Measurements from ENCODE around the gene ACOX1.

The ACOX1 gene

DNA sequence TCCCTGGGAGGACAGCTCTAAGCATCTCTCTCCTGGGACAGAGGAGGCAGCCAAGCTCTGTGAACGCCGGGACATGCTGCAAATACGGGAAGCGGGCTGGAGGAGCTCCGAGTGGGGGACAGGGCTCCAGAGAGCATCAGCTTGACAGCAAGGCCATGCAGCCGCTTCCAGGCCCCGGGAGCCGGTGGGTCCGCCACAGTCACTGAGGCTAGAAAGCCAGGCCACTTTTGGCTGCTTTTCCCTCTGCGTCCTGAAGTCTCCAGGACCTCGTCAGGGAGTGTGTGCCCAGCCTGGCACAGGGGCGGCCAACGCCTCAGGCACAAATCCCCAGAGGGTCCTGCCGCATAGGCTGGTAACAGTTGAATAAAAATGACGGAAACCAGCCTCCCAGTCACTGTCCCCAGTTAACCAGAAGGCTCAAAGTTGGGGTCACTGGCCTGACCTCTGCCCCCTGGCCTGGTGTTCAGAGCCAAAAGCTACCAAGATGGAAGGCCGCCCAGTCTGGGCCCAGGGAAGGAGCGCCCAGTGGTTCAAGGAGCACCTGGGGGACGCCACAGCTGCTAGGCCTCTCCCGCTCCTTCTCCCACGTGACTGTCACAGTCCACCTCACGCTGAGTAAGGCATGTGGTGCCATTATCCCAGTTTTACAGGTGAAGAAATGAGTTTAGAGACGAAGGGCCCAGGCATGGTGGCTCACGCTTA lies 79.0 kb downstream of the ACOX1 start:
- Histone ChIP-seq H3K4me2 (ENCODE audit: insufficient read depth, low read length) (no peak overlapping the region), H3K9me3 (ENCODE audit: insufficient read depth, low read length, severe bottlenecking) (no peaks in the 10 kb centered on the region), H3K4me3 (ENCODE audit: low read depth in 1 of 2, low read length in 2 of 2) (no peak overlapping the region), H3K79me2 (ENCODE audit: insufficient read depth, low read length) (peaks cover 39% of the 10 kb centered on the region), H3K36me3 (ENCODE audit: insufficient read depth, low read length) (peaks cover 59% of the 10 kb centered on the region), H3K27me3 (ENCODE audit: insufficient read depth, low read length, poor library complexity) (no peaks in the 10 kb centered on the region), H3K9ac (ENCODE audit: low read depth, low read length) (no peak overlapping the region), H4K20me1 (ENCODE audit: insufficient read depth, low read length) (peaks cover 8% of the 10 kb centered on the region), H3K4me1 (ENCODE audit: insufficient read depth, low read length) (peaks cover 35% of the 10 kb centered on the region), H3K27ac (ENCODE audit: low read length) (no peak overlapping the region), H2AFZ (ENCODE audit: low read depth, low read length) (no peak overlapping the region)
- no peak for TF ChIP-seq EZH2 (IDR thresholded peaks at IDR 0.05; ENCODE audit: borderline replicate concordance, low read depth, low read length, severe bottlenecking)
- TF ChIP-seq, protein P1, sequence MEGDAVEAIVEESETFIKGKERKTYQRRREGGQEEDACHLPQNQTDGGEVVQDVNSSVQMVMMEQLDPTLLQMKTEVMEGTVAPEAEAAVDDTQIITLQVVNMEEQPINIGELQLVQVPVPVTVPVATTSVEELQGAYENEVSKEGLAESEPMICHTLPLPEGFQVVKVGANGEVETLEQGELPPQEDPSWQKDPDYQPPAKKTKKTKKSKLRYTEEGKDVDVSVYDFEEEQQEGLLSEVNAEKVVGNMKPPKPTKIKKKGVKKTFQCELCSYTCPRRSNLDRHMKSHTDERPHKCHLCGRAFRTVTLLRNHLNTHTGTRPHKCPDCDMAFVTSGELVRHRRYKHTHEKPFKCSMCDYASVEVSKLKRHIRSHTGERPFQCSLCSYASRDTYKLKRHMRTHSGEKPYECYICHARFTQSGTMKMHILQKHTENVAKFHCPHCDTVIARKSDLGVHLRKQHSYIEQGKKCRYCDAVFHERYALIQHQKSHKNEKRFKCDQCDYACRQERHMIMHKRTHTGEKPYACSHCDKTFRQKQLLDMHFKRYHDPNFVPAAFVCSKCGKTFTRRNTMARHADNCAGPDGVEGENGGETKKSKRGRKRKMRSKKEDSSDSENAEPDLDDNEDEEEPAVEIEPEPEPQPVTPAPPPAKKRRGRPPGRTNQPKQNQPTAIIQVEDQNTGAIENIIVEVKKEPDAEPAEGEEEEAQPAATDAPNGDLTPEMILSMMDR (IDR thresholded peaks at IDR 0.05; ENCODE audit: borderline replicate concordance, extremely low read depth, low read length, poor library complexity, severe bottlenecking): no peak
- no peak for ATAC-seq (ENCODE audit: insufficient read depth, low read depth)
- no peak for DNase-seq

DNA sequence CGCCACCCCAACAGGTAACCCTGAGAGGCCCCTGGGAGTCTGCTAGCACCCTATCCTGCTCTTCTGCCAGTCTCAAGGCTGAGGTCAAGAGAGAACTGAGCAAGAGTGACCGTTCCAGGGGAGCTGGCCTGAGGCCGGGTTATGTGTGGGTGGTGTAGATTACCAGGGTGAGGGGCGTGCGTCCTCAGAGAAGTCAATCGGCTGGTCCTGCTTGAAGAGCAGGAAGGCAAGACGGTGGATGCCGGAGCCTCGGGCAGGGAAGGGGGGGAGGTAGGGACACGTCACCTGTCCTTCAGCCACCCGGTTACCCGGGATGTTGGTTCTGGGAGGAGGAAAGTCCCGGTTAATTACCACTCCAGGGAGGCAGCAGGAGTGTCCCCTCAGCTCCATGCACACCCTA lies 79.6 kb downstream of the ACOX1 start:
- no peak for DNase-seq
- TF ChIP-seq, protein P1 (IDR thresholded peaks at IDR 0.05; ENCODE audit: borderline replicate concordance, extremely low read depth, low read length, poor library complexity, severe bottlenecking): no peak
- Histone ChIP-seq H3K4me3 (ENCODE audit: low read depth in 1 of 2, low read length in 2 of 2) (no peak overlapping the region), H3K27ac (ENCODE audit: low read length) (no peak overlapping the region), H3K4me1 (ENCODE audit: insufficient read depth, low read length) (peaks cover 41% of the 10 kb centered on the region), H3K36me3 (ENCODE audit: insufficient read depth, low read length) (peaks cover 62% of the 10 kb centered on the region), H4K20me1 (ENCODE audit: insufficient read depth, low read length) (peaks cover 9% of the 10 kb centered on the region), H3K79me2 (ENCODE audit: insufficient read depth, low read length) (peaks cover 41% of the 10 kb centered on the region), H3K9ac (ENCODE audit: low read depth, low read length) (no peak overlapping the region), H3K4me2 (ENCODE audit: insufficient read depth, low read length) (no peak overlapping the region), H2AFZ (ENCODE audit: low read depth, low read length) (no peak overlapping the region), H3K27me3 (ENCODE audit: insufficient read depth, low read length, poor library complexity) (no peaks in the 10 kb centered on the region), H3K9me3 (ENCODE audit: insufficient read depth, low read length, severe bottlenecking) (no peaks in the 10 kb centered on the region)
- ATAC-seq (ENCODE audit: insufficient read depth, low read depth): no peak

DNA sequence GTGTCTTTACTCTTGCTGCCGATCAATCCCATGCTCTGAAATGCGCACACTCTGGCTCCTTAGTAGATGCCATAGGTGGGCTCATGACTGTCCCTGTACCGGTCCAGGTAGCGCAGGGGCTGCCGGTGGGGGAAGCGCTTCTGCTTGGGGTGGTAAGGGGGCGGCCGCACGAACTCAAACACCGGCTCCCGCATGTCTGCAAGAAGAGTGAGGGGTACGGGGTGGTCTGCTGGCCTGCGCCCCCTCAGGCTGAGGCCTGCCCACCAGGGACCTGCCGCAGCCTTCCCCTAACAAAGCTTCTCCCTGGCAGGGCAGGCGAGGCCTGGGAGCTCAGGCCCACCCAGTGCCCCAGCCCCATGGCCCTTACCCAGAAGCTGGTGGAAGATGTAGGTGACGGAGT lies 80.2 kb downstream of the ACOX1 start:
- no peak overlapping the region for H2AFZ ChIP-seq (ENCODE audit: low read depth, low read length)
- H3K79me2 ChIP-seq (ENCODE audit: insufficient read depth, low read length): peaks cover 41% of the 10 kb centered on the region
- H3K9ac ChIP-seq (ENCODE audit: low read depth, low read length): no peak overlapping the region
- H3K9me3 ChIP-seq (ENCODE audit: insufficient read depth, low read length, severe bottlenecking): no peaks in the 10 kb centered on the region
- no peak overlapping the region for H3K4me2 ChIP-seq (ENCODE audit: insufficient read depth, low read length)
- no peaks in the 10 kb centered on the region for H3K27me3 ChIP-seq (ENCODE audit: insufficient read depth, low read length, poor library complexity)
- ATAC-seq (ENCODE audit: insufficient read depth, low read depth): no peak
- peaks cover 41% of the 10 kb centered on the region for H3K4me1 ChIP-seq (ENCODE audit: insufficient read depth, low read length)
- no peak for TF ChIP-seq EZH2 (IDR thresholded peaks at IDR 0.05; ENCODE audit: borderline replicate concordance, low read depth, low read length, severe bottlenecking)
- TF ChIP-seq, protein P1 (IDR thresholded peaks at IDR 0.05; ENCODE audit: borderline replicate concordance, extremely low read depth, low read length, poor library complexity, severe bottlenecking): no peak
- DNase-seq: no peak
- H3K36me3 ChIP-seq (ENCODE audit: insufficient read depth, low read length): peaks cover 62% of the 10 kb centered on the region
- peaks cover 14% of the 10 kb centered on the region for H4K20me1 ChIP-seq (ENCODE audit: insufficient read depth, low read length)
- H3K27ac ChIP-seq (ENCODE audit: low read length): no peak overlapping the region
- no peak overlapping the region for H3K4me3 ChIP-seq (ENCODE audit: low read depth in 1 of 2, low read length in 2 of 2)
